Breast epithelium (tissue), 4 donors: ENCODE data around the gene AUNIP. TPM values are rescaled to one million over a fixed set of nuclear protein-coding genes. Genes with fewer than 3 reads are reported as not detected.
A peak's percentile ranks its signal among the peaks of the same experiment; 100 is the strongest.

ENCODE experiments used
- DNase-seq, 2 donors: peaks; one replicate each; pipeline ENCODE4 v3.0.0-alpha.2; 2019; ENCODE audit warnings: low spot score in 2 of 2
- H3K27ac ChIP-seq, 2 donors: fragments of 200-600 bp; sonication (generic) in 1 of 2; one replicate each; pipeline ENCODE4 v1.5.1; 2016 to 2019; ENCODE audit warnings: mild to moderate bottlenecking in 1 of 2
- H3K27me3 ChIP-seq, 2 donors: fragments of 200-600 bp; sonication (generic) in 1 of 2; one replicate each; pipeline versions ENCODE4 v1.5.1 to v1.6.0; 2017 to 2019; ENCODE audit warnings: control low read depth in 1 of 2, mild to moderate bottlenecking in 1 of 2
- H3K36me3 ChIP-seq: fragments of 200-600 bp; one replicate; pipeline ENCODE4 v1.5.1; 2019
- H3K4me1 ChIP-seq, 2 donors: fragments of 200-600 bp; sonication (generic); one replicate each; pipeline ENCODE4 v1.5.1; 2016 to 2019; ENCODE audit warnings: control low read depth in 1 of 2
- H3K4me3 ChIP-seq, 3 donors: fragments of 200-600 bp; sonication (generic); 1 replicate in 2 of 3; 2 replicates in 1 of 3; pipeline ENCODE4 v1.5.1; 2016 to 2019; ENCODE audit warnings: mild to moderate bottlenecking in 3 of 3, moderate library complexity in 2 of 3
- H3K9me3 ChIP-seq, 2 donors: fragments of 200-600 bp; sonication (generic) in 1 of 2; one replicate each; pipeline ENCODE4 v1.5.1; 2016 to 2019; ENCODE audit warnings: control low read depth in 1 of 2
- POLR2A ChIP-seq: fragments of 450-650 bp; IDR thresholded peaks from one replicate; pipeline ENCODE4 v1.6.1; 2016; ENCODE audit warnings: antibody characterized with exemption, mild to moderate bottlenecking, moderate library complexity
- POLR2AphosphoS5 ChIP-seq, 3 donors: sonication (generic); formaldehyde crosslinking; IDR thresholded peaks; one replicate each; pipeline ENCODE4 v1.6.1; 2017; ENCODE audit warnings: antibody characterized with exemption in 3 of 3
- intact Hi-C: fragments of 100-400 bp; cut with DNase I; formaldehyde crosslinking; loops from one replicate; pipeline ENCODE4 v1.15.1; 2023; ENCODE audit warnings: low total_unique reads
- total RNA-seq, 3 donors: library from RNA; depleted of rRNA; stranded (reverse); fragments of >200 nt; gene quantifications; one replicate each; pipeline ENCODE4 v1.1.0, GENCODE V29; 2016
- TF ChIP-seq, protein P1 (sequence below), 3 donors: fragments of 450-650 bp; IDR thresholded peaks; one replicate each; pipeline ENCODE4 v1.5.1; 2016 to 2017; ENCODE audit warnings: antibody characterized with exemption in 3 of 3, mild to moderate bottlenecking in 3 of 3, moderate library complexity in 3 of 3

AUNIP gene
- total RNA-seq, 3 donors from 2014 or later = 0.33 to 0.88 TPM; not detected in 1

DNA sequence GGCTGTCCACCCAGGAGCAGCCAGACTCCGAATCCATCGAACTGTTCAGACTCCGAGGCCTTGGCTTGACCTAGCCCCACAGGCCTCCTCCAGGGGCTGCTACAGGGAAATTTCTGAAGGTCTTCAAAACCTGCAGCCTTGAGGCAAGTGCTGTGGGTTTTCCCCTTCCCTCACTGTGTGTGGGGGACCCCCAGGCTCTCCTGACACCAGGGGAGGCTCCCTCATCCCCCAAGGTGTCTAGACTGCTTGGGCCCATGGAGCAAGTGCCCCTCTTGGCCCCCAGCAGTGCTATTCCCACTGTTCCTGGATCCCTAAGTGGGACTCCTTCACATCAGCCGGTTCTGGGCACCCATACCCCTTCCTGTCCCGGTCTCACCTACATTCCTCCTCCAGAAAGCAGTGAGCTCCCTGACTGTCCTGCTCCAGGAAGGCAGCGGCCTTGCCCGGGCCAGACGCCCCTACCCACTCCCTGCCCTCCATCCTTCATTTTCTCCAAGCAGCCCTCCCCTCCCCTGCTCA lies 15.4 kb upstream of the AUNIP start:
- H3K27ac ChIP-seq = peak overlapping the region; percentile 93 to 96
- TF ChIP-seq, protein P1, sequence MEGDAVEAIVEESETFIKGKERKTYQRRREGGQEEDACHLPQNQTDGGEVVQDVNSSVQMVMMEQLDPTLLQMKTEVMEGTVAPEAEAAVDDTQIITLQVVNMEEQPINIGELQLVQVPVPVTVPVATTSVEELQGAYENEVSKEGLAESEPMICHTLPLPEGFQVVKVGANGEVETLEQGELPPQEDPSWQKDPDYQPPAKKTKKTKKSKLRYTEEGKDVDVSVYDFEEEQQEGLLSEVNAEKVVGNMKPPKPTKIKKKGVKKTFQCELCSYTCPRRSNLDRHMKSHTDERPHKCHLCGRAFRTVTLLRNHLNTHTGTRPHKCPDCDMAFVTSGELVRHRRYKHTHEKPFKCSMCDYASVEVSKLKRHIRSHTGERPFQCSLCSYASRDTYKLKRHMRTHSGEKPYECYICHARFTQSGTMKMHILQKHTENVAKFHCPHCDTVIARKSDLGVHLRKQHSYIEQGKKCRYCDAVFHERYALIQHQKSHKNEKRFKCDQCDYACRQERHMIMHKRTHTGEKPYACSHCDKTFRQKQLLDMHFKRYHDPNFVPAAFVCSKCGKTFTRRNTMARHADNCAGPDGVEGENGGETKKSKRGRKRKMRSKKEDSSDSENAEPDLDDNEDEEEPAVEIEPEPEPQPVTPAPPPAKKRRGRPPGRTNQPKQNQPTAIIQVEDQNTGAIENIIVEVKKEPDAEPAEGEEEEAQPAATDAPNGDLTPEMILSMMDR (IDR thresholded peaks at IDR 0.05) = no peak
- TF ChIP-seq POLR2A (no peak), POLR2AphosphoS5 (IDR thresholded peaks at IDR 0.05) (no peak)
- DNase-seq = no peak
- H3K4me3 ChIP-seq = peak overlapping the region; percentile 54 to 80 (median 72)
- H3K36me3 ChIP-seq = no peaks in the 10 kb centered on the region
- intact Hi-C loops = no loop called here
- no peaks in the 10 kb centered on the region for H3K27me3 ChIP-seq
- no peaks in the 10 kb centered on the region for H3K9me3 ChIP-seq
- H3K4me1 ChIP-seq = peaks cover 3 to 13% of the 10 kb centered on the region in 2 donors

GRCh38 chr1:25874209-25874608 lies 15.0 kb upstream of the AUNIP start:
- intact Hi-C loops = no loop called here
- Histone ChIP-seq H3K4me3 (peak overlapping the region in 2 of 3 donors; percentile 72 to 80), H3K27me3 (no peaks in the 10 kb centered on the region), H3K36me3 (no peaks in the 10 kb centered on the region), H3K9me3 (no peaks in the 10 kb centered on the region), H3K4me1 (peaks cover 3 to 13% of the 10 kb centered on the region in 2 donors), H3K27ac (peak overlapping the region; percentile 93 to 96)
- DNase-seq = no peak
- TF ChIP-seq POLR2A = no peak
- no peak for TF ChIP-seq POLR2AphosphoS5 (IDR thresholded peaks at IDR 0.05)
- TF ChIP-seq, protein P1 (IDR thresholded peaks at IDR 0.05) = no peak

DNA sequence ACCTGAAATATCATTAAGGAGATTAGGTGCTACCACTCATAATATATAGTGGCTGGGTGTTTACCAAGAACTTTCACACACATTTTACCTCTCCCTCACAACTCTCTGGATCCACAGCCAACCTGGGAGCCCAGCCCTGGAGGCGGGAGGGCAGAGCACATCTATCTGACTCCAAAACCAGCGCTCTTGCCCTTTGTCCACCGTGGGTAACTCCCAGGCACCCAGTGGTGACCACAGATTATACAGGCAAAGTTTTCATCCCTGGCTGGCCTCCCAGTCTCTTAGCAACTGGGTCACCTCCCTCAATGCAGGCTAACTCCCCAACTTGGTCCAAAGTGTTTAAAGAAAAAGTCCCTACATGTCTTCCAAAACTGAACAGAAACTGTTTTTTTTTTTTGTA lies 13.9 kb upstream of the AUNIP start:
- Histone ChIP-seq H3K27ac (peak overlapping the region in 1 of 2 donors; percentile 56), H3K4me1 (peaks cover 3 to 13% of the 10 kb centered on the region in 2 donors), H3K9me3 (no peaks in the 10 kb centered on the region), H3K27me3 (no peaks in the 10 kb centered on the region), H3K36me3 (no peaks in the 10 kb centered on the region), H3K4me3 (no peak overlapping the region)
- intact Hi-C loops = no loop called here
- no peak for DNase-seq
- no peak for TF ChIP-seq POLR2A
- TF ChIP-seq, protein P1 (IDR thresholded peaks at IDR 0.05) = no peak
- no peak for TF ChIP-seq POLR2AphosphoS5 (IDR thresholded peaks at IDR 0.05)

- Histone ChIP-seq H3K27ac (peak overlapping the region; percentile 27 to 56), H3K9me3 (no peaks in the 10 kb centered on the region), H3K4me1 (peaks cover 3 to 13% of the 10 kb centered on the region in 2 donors), H3K27me3 (no peaks in the 10 kb centered on the region), H3K4me3 (no peak overlapping the region), H3K36me3 (no peaks in the 10 kb centered on the region)
- no peak for DNase-seq
- intact Hi-C loops = no loop called here
- TF ChIP-seq POLR2A (no peak), POLR2AphosphoS5 (IDR thresholded peaks at IDR 0.05) (no peak)
- TF ChIP-seq, protein P1 (IDR thresholded peaks at IDR 0.05) = no peak
These were observed 13.5 kb upstream of the AUNIP start for GRCh38 chr1:25872713-25873112.

GRCh38 chr1:25871704-25872494 lies 12.6 kb upstream of the AUNIP start:
- TF ChIP-seq POLR2AphosphoS5 (IDR thresholded peaks at IDR 0.05) = no peak
- TF ChIP-seq, protein P1 (IDR thresholded peaks at IDR 0.05) = no peak
- no peak for TF ChIP-seq POLR2A
- H3K9me3 ChIP-seq = no peaks in the 10 kb centered on the region
- no peaks in the 10 kb centered on the region for H3K36me3 ChIP-seq
- no peak for DNase-seq
- no peaks in the 10 kb centered on the region for H3K27me3 ChIP-seq
- no peak overlapping the region for H3K4me3 ChIP-seq
- intact Hi-C loops = no loop called here
- H3K27ac ChIP-seq = peak overlapping the region; percentile 37 to 54
- H3K4me1 ChIP-seq = peaks cover 3 to 13% of the 10 kb centered on the region in 2 donors
